Neural progenitor cell (in vitro differentiated cells): Measurements from ENCODE around the gene ABCF1. TPM values are rescaled to one million over a fixed set of nuclear protein-coding genes. Genes with fewer than 3 reads are reported as not detected.
A peak's percentile ranks its signal among the peaks of the same experiment; 100 is the strongest.

ENCODE experiments used
- DNase-seq: peaks from one replicate; pipeline ENCODE4 v3.0.0-alpha.2; 2016; ENCODE audit warnings: low spot score
- H2AFZ ChIP-seq: fragments of 200-600 bp; sonication (generic); replicated peaks from 2 replicates; pipeline ENCODE4 v1.6.1; 2016; ENCODE audit warnings: antibody characterized with exemption
- H3F3A ChIP-seq: fragments of 200-600 bp; sonication (generic); 2 replicates; pipeline ENCODE4 v1.6.1; 2016; ENCODE audit warnings: antibody characterized with exemption, low read depth
- H3K27ac ChIP-seq: fragments of 200-600 bp; sonication (generic); 2 replicates; pipeline ENCODE4 v1.5.1; 2016; ENCODE audit warnings: mild to moderate bottlenecking
- H3K27me3 ChIP-seq: fragments of 200-600 bp; sonication (generic); 2 replicates; pipeline ENCODE4 v1.6.1; 2016; ENCODE audit warnings: mild to moderate bottlenecking, moderate library complexity
- H3K36me3 ChIP-seq: fragments of 200-600 bp; sonication (generic); 2 replicates; pipeline ENCODE4 v1.5.1; 2016
- H3K4me1 ChIP-seq: fragments of 200-600 bp; sonication (generic); 2 replicates; pipeline ENCODE4 v1.6.1; 2016; ENCODE audit warnings: mixed run types
- H3K4me2 ChIP-seq: fragments of 200-600 bp; sonication (generic); 2 replicates; pipeline ENCODE4 v1.6.1; 2016
- H3K4me3 ChIP-seq: fragments of 200-600 bp; sonication (generic); 2 replicates; pipeline ENCODE4 v1.5.1; 2016
- H3K79me2 ChIP-seq: fragments of 200-600 bp; sonication (generic); 2 replicates; pipeline ENCODE4 v1.6.1; 2016; ENCODE audit warnings: low read depth
- H3K9ac ChIP-seq: fragments of 200-600 bp; sonication (generic); 2 replicates; pipeline ENCODE4 v1.6.1; 2016
- H3K9me3 ChIP-seq: fragments of 200-600 bp; sonication (generic); 2 replicates; pipeline ENCODE4 v1.5.1; 2016; ENCODE audit warnings: low read depth
- H4K20me1 ChIP-seq: fragments of 200-600 bp; sonication (generic); 2 replicates; pipeline ENCODE4 v1.6.1; 2016; ENCODE audit warnings: low read depth
- H3K27ac Mint-ChIP-seq: 3 replicates; pipeline ENCODE4 v1.8.0; 2021; ENCODE audit warnings: mixed read lengths
- H3K27me3 Mint-ChIP-seq: 2 replicates; pipeline ENCODE4 v1.8.0; 2022; ENCODE audit warnings: low read depth, mild to moderate bottlenecking, inconsistent platforms, moderate library complexity, mixed read lengths; ENCODE audit not compliant: insufficient read depth
- H3K36me3 Mint-ChIP-seq: 3 replicates; pipeline ENCODE4 v1.8.0; 2021; ENCODE audit warnings: mixed read lengths
- H3K4me1 Mint-ChIP-seq: 3 replicates; pipeline ENCODE4 v1.8.0; 2021; ENCODE audit warnings: mixed read lengths
- H3K4me3 Mint-ChIP-seq: 3 replicates; pipeline ENCODE4 v1.8.0; 2021; ENCODE audit warnings: mild to moderate bottlenecking, moderate library complexity, mixed read lengths
- H3K9me3 Mint-ChIP-seq: 3 replicates; pipeline ENCODE4 v1.8.0; 2020; ENCODE audit warnings: mixed read lengths
- CTCF ChIP-seq: fragments of 200-600 bp; sonication (generic); IDR thresholded peaks from 2 replicates; pipeline ENCODE4 v1.5.1; 2017; ENCODE audit warnings: antibody characterized with exemption, mild to moderate bottlenecking
- EZH2 ChIP-seq: fragments of 200-600 bp; sonication (generic); IDR thresholded peaks from 2 replicates; pipeline ENCODE4 v1.6.1; 2017; ENCODE audit warnings: antibody characterized with exemption, mild to moderate bottlenecking, moderate library complexity
- EZH2phosphoT487 ChIP-seq: fragments of 200-600 bp; sonication (generic); IDR thresholded peaks from 2 replicates; pipeline ENCODE4 v1.6.1; 2017; ENCODE audit warnings: antibody characterized with exemption
- total RNA-seq: library from RNA; depleted of rRNA; stranded (reverse); fragments of >200 nt; gene quantifications from 2 replicates; pipeline ENCODE4 v1.2.3, GENCODE V29; 2015; ENCODE audit warnings: low replicate concordance

ABCF1 gene
- total RNA-seq, 1 donor from 2014 or later, result 43.9 TPM

GRCh38 chr6:30570740-30571074 lies 535 bp upstream of the ABCF1 start:
- Mint-ChIP-seq H3K4me3 (peak overlapping the region; percentile 99), H3K9me3 (no peaks in the 10 kb centered on the region), H3K27me3 (peaks cover 3% of the 10 kb centered on the region), H3K36me3 (no peaks in the 10 kb centered on the region), H3K27ac (no peak overlapping the region), H3K4me1 (peaks cover 21% of the 10 kb centered on the region)
- H3K27me3 ChIP-seq, result peaks cover 15% of the 10 kb centered on the region
- peak overlapping the region; percentile 96 for H3K4me2 ChIP-seq
- peak overlapping the region; percentile 77 for H2AFZ ChIP-seq
- no peaks in the 10 kb centered on the region for H3K9me3 ChIP-seq
- no peak overlapping the region for H3K9ac ChIP-seq
- H3K79me2 ChIP-seq, result peaks cover 44% of the 10 kb centered on the region
- TF ChIP-seq EZH2phosphoT487, result no peak
- no peak for TF ChIP-seq EZH2
- no peak for TF ChIP-seq CTCF
- H3K36me3 ChIP-seq, result no peaks in the 10 kb centered on the region
- H4K20me1 ChIP-seq, result peaks cover 45% of the 10 kb centered on the region
- H3K27ac ChIP-seq, result no peak overlapping the region
- H3F3A ChIP-seq, result peaks cover 3% of the 10 kb centered on the region
- DNase-seq, result peak; percentile 11
- H3K4me3 ChIP-seq, result peak overlapping the region; percentile 75
- peaks cover 9% of the 10 kb centered on the region for H3K4me1 ChIP-seq

- H3K27me3 Mint-ChIP-seq, result peaks cover 5% of the 10 kb centered on the region
- peak overlapping the region; percentile 75 for H3K4me3 ChIP-seq
- H3K27ac Mint-ChIP-seq, result peak overlapping the region; percentile 94
- H3K4me3 Mint-ChIP-seq, result peak overlapping the region; percentile 99
- peaks cover 21% of the 10 kb centered on the region for H3K4me1 Mint-ChIP-seq
- DNase-seq, result no peak
- H3K9ac ChIP-seq, result peak overlapping the region; percentile 59
- peaks cover 3% of the 10 kb centered on the region for H3K36me3 Mint-ChIP-seq
- no peak overlapping the region for H3K27ac ChIP-seq
- H3K4me2 ChIP-seq, result peak overlapping the region; percentile 96
- H3K27me3 ChIP-seq, result peaks cover 15% of the 10 kb centered on the region
- H3F3A ChIP-seq, result no peaks in the 10 kb centered on the region
- H3K36me3 ChIP-seq, result no peaks in the 10 kb centered on the region
- peaks cover 54% of the 10 kb centered on the region for H3K79me2 ChIP-seq
- no peaks in the 10 kb centered on the region for H3K9me3 Mint-ChIP-seq
- H3K4me1 ChIP-seq, result peaks cover 9% of the 10 kb centered on the region
- peaks cover 52% of the 10 kb centered on the region for H4K20me1 ChIP-seq
- peak overlapping the region; percentile 78 for H2AFZ ChIP-seq
- H3K9me3 ChIP-seq, result no peaks in the 10 kb centered on the region
- TF ChIP-seq EZH2phosphoT487 (no peak), EZH2 (no peak), CTCF (no peak)
Measured at GRCh38 chr6:30571762-30572082, 480 bp downstream of the ABCF1 start.

- Mint-ChIP-seq H3K4me3 (peak overlapping the region; percentile 99), H3K9me3 (no peaks in the 10 kb centered on the region), H3K4me1 (peaks cover 21% of the 10 kb centered on the region)
Measured at GRCh38 chr6:30572148-30572547, 906 bp downstream of the ABCF1 start.

More at GRCh38 chr6:30572148-30572547, 906 bp downstream of the ABCF1 start:
- TF ChIP-seq CTCF, result no peak
- TF ChIP-seq EZH2phosphoT487, result no peak
- no peak for TF ChIP-seq EZH2
- Histone ChIP-seq H3K4me2 (peak overlapping the region; percentile 96), H3K27me3 (peaks cover 15% of the 10 kb centered on the region), H3K4me1 (peaks cover 9% of the 10 kb centered on the region), H2AFZ (no peak overlapping the region), H3K4me3 (peak overlapping the region; percentile 75), H4K20me1 (peaks cover 56% of the 10 kb centered on the region), H3K9ac (peak overlapping the region; percentile 59), H3K9me3 (no peaks in the 10 kb centered on the region), H3F3A (no peaks in the 10 kb centered on the region), H3K27ac (no peak overlapping the region), H3K79me2 (peaks cover 58% of the 10 kb centered on the region), H3K36me3 (peaks cover 2% of the 10 kb centered on the region)
- peaks cover 10% of the 10 kb centered on the region for H3K27me3 Mint-ChIP-seq
- DNase-seq, result no peak
- H3K27ac Mint-ChIP-seq, result no peak overlapping the region
- peaks cover 6% of the 10 kb centered on the region for H3K36me3 Mint-ChIP-seq
